Fibroblast of lung (primary cell): ENCODE data around the gene ECD. TPM values are rescaled to one million over a fixed set of nuclear protein-coding genes. Genes with fewer than 3 reads are reported as not detected.
"Not testable (repeated sequence)": the region's sequence is repeated elsewhere in the genome, so short reads cannot be mapped to it uniquely, and the experiment has no call there.

Experiments
- DNase-seq, 2 donors: peaks; one replicate each; pipeline versions ENCODE4 v3.0.0 to v3.0.0-alpha.2; 2010; ENCODE audit warnings: low read depth in 2 of 2
- H2AFZ ChIP-seq: 2 replicates; pipeline ENCODE4 v1.5.1; 2012; ENCODE audit warnings: low read length, control low read depth, inconsistent platforms
- H3K27ac ChIP-seq: 2 replicates; pipeline ENCODE4 v1.5.1; 2011; ENCODE audit warnings: low read length, control low read depth; ENCODE audit not compliant: insufficient read depth
- H3K27me3 ChIP-seq: 2 replicates; pipeline ENCODE4 v1.5.1; 2011; ENCODE audit warnings: mild to moderate bottlenecking, low read length; ENCODE audit not compliant: control insufficient read depth, insufficient read depth
- H3K36me3 ChIP-seq: 2 replicates; pipeline ENCODE4 v1.5.1; 2011; ENCODE audit warnings: low read length; ENCODE audit not compliant: control insufficient read depth, insufficient read depth
- H3K4me1 ChIP-seq: 2 replicates; pipeline ENCODE4 v1.5.1; 2011; ENCODE audit warnings: low read length; ENCODE audit not compliant: control insufficient read depth, insufficient read depth; ENCODE audit errors: extremely low read depth
- H3K4me2 ChIP-seq: 2 replicates; pipeline ENCODE4 v1.5.1; 2011; ENCODE audit warnings: low read length, control low read depth; ENCODE audit not compliant: insufficient read depth; ENCODE audit errors: extremely low read depth
- H3K4me3 ChIP-seq, 4 experiments: fragments of 200-600 bp in 1 of 4; sonication (generic) in 1 of 4; replicated peaks in 1 of 4; 2 replicates each; pipeline ENCODE4 v1.5.1; 2011 to 2016; ENCODE audit warnings: low read length in 4 of 4, low read depth in 3 of 4, mild to moderate bottlenecking in 3 of 4, control low read depth in 2 of 4, inconsistent platforms in 1 of 4, mixed read lengths in 1 of 4; ENCODE audit not compliant: insufficient read depth in 1 of 4; ENCODE audit errors: control extremely low read depth in 1 of 4
- H3K79me2 ChIP-seq: 2 replicates; pipeline ENCODE4 v1.5.1; 2012; ENCODE audit warnings: mild to moderate bottlenecking, low read length, inconsistent platforms; ENCODE audit not compliant: control insufficient read depth, insufficient read depth
- H3K9ac ChIP-seq: 2 replicates; pipeline ENCODE4 v1.5.1; 2011; ENCODE audit warnings: mild to moderate bottlenecking, low read length, control low read depth; ENCODE audit not compliant: insufficient read depth
- H3K9me3 ChIP-seq: 2 replicates; pipeline ENCODE4 v1.5.1; 2012; ENCODE audit warnings: low read depth, low read length; ENCODE audit not compliant: control insufficient read depth, insufficient read depth
- H4K20me1 ChIP-seq: 2 replicates; pipeline ENCODE4 v1.5.1; 2011; ENCODE audit warnings: low read length; ENCODE audit not compliant: control insufficient read depth, insufficient read depth; ENCODE audit errors: extremely low read depth
- CTCF ChIP-seq, 2 donors: IDR thresholded peaks in 1 of 2; conservative IDR thresholded peaks in 1 of 2; 1 replicate in 1 of 2; 2 replicates in 1 of 2; pipeline ENCODE4 v1.5.1; 2011 to 2012; ENCODE audit warnings: low read length in 2 of 2, control low read depth in 1 of 2, inconsistent platforms in 1 of 2, low read depth in 1 of 2, mild to moderate bottlenecking in 1 of 2
- EZH2 ChIP-seq: IDR thresholded peaks from 2 replicates; pipeline ENCODE4 v1.5.1; 2012; ENCODE audit warnings: low read length, control low read depth, mild to moderate bottlenecking; ENCODE audit errors: missing control alignments
- polyA plus RNA-seq, 2 donors: library from polyadenylated mRNA; depleted of rRNA in 1 of 2; stranded (reverse) in 1 of 2; unstranded in 1 of 2; fragments of >200 nt; gene quantifications; 2 replicates each; pipeline ENCODE4 v1.2.1, GENCODE V29; 2011 to 2012; ENCODE audit warnings: missing spikeins in 1 of 2
- total RNA-seq: library from RNA; depleted of rRNA; stranded (reverse); fragments of >200 nt; gene quantifications from 2 replicates; pipeline ENCODE4 v1.2.1, GENCODE V29; 2014

ECD gene
- total and polyA plus RNA-seq, 2 donors (not counting 1 experiment from before 2014, with no cell fraction given) = 22.0 to 40.9 TPM

DNA sequence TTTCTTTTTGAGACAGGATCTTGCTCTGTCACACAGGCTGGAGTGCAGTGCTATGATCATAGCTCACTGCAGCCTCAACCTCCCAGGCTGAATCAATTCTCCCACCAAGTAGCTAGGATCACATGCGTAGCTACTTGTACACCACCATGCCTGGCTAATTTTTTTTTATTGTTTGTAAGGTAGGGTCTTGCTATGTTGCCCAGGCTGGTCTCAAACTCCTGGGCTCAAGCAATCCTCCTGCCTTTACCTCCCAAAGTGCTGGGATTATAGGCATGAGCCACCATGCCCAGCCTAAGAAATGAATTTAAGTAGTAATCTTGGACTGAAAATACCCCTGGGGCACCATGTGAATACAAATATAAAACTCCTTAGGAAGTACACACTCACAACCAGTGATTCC, 51.8 kb downstream of the ECD start:
- no peaks in the 10 kb centered on the region for H4K20me1 ChIP-seq
- H3K79me2 ChIP-seq = no peaks in the 10 kb centered on the region
- H3K4me1 ChIP-seq = peaks cover 6% of the 10 kb centered on the region
- no peak overlapping the region for H3K4me2 ChIP-seq
- H3K36me3 ChIP-seq = no peaks in the 10 kb centered on the region
- H3K27me3 ChIP-seq = no peaks in the 10 kb centered on the region
- no peak overlapping the region for H3K4me3 ChIP-seq
- H2AFZ ChIP-seq = no peak overlapping the region
- no peaks in the 10 kb centered on the region for H3K9me3 ChIP-seq
- H3K9ac ChIP-seq = no peak overlapping the region
- DNase-seq = no peak
- TF ChIP-seq EZH2 (no peak), CTCF (conservative IDR thresholded peaks at IDR 0.05 in 1 of 2, IDR thresholded peaks at IDR 0.05 in 1 of 2; ENCODE audit: low read depth in 1 of 2, low read length in 2 of 2) (no peak)
- no peak overlapping the region for H3K27ac ChIP-seq

GRCh38 chr10:73113551-73113950, 54.3 kb downstream of the ECD start:
- Histone ChIP-seq H3K4me1 (peaks cover 6% of the 10 kb centered on the region), H3K27me3 (no peaks in the 10 kb centered on the region), H3K36me3 (no peaks in the 10 kb centered on the region), H3K79me2 (no peaks in the 10 kb centered on the region), H3K4me2 (peak overlapping the region; percentile 32), H2AFZ (no peak overlapping the region), H4K20me1 (no peaks in the 10 kb centered on the region), H3K4me3 (no peak overlapping the region), H3K9ac (no peak overlapping the region), H3K9me3 (no peaks in the 10 kb centered on the region), H3K27ac (no peak overlapping the region)
- TF ChIP-seq EZH2 (no peak), CTCF (conservative IDR thresholded peaks at IDR 0.05 in 1 of 2, IDR thresholded peaks at IDR 0.05 in 1 of 2; ENCODE audit: low read depth in 1 of 2, low read length in 2 of 2) (no peak)
- peak in 1 of 2 donors; percentile 44 for DNase-seq

DNA sequence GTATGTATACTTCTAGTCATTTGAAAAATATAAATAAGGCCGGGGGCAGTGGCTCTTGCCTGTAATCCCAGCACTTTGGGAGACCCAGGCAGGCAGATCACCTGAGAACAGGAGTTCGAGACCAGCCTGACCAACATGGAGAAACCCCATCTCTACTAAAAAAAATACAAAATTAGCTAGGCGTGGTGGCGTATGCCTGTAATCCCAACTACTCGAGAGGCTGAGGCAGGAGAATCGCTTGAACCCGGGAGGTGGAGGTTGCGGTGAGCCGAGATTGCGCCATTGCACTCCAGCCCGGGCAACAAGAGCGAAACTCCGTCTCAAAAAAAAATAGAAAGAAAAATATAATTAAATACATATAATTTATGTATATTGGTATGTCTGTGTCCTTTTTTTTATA, 55.8 kb downstream of the ECD start:
- H3K36me3 ChIP-seq, H3K9me3 ChIP-seq, DNase-seq, H3K9ac ChIP-seq, H2AFZ ChIP-seq, H3K4me1 ChIP-seq, H3K27me3 ChIP-seq, H3K4me3 ChIP-seq, H3K79me2 ChIP-seq, H3K27ac ChIP-seq, H4K20me1 ChIP-seq, H3K4me2 ChIP-seq: not testable (repeated sequence)
